HG03354 (cell line): ENCODE results near the gene CCR9.
A peak's percentile ranks its signal among the peaks of the same experiment; 100 is the strongest.

ENCODE experiments used
- ATAC-seq: cut with Tn5 transposase; IDR thresholded peaks from one replicate; pipeline ENCODE4 v1.9.1; 2021; ENCODE audit warnings: mild to moderate bottlenecking; ENCODE audit not compliant: unreplicated experiment, poor library complexity, severe bottlenecking

Gene CCR9

GRCh38 chr3:45906681-45907407, 20.5 kb downstream of the CCR9 start:
- no peak for ATAC-seq

- no peak for ATAC-seq
Observed at GRCh38 chr3:45907769-45908705, 21.7 kb downstream of the CCR9 start.

- ATAC-seq: no peak
Observed at GRCh38 chr3:45908761-45909160, 22.4 kb downstream of the CCR9 start.

- ATAC-seq: no peak
Observed at GRCh38 chr3:45909542-45909941, 23.2 kb downstream of the CCR9 start.

GRCh38 chr3:45910892-45911291, 24.5 kb downstream of the CCR9 start:
- no peak for ATAC-seq

- ATAC-seq: no peak
Observed at GRCh38 chr3:45911511-45912226, 25.3 kb downstream of the CCR9 start.

GRCh38 chr3:45912435-45912834, 26.1 kb downstream of the CCR9 start:
- no peak for ATAC-seq

- ATAC-seq: no peak
Observed at GRCh38 chr3:45914362-45915058, 28.2 kb downstream of the CCR9 start.

GRCh38 chr3:45915059-45915439, 28.7 kb downstream of the CCR9 start:
- ATAC-seq: no peak

- ATAC-seq: peak; percentile 91
Observed at GRCh38 chr3:45915518-45916231, 29.3 kb downstream of the CCR9 start.

GRCh38 chr3:45917146-45917898, 31.0 kb downstream of the CCR9 start:
- no peak for ATAC-seq

- no peak for ATAC-seq
Observed at GRCh38 chr3:45921158-45922038, 35.1 kb downstream of the CCR9 start.

- ATAC-seq: no peak
Observed at GRCh38 chr3:45922039-45922326, 35.6 kb downstream of the CCR9 start.

GRCh38 chr3:45922950-45923590, 36.7 kb downstream of the CCR9 start:
- no peak for ATAC-seq

GRCh38 chr3:45923755-45924154, 37.4 kb downstream of the CCR9 start:
- no peak for ATAC-seq

- no peak for ATAC-seq
Observed at GRCh38 chr3:45927881-45928280, 41.5 kb downstream of the CCR9 start.

- ATAC-seq: no peak
Observed at GRCh38 chr3:45929042-45929679, 42.8 kb downstream of the CCR9 start.
